Right lung (tissue), 5 donors: ENCODE results near the gene NUDT4. TPM values are rescaled to one million over a fixed set of nuclear protein-coding genes. Genes with fewer than 3 reads are reported as not detected.

Source experiments
- DNase-seq, 2 donors: peaks; one replicate each; pipeline ENCODE4 v3.0.0-alpha.2; 2013
- polyA plus RNA-seq, 5 donors: library from polyadenylated mRNA; unstranded; fragments of 120-200 nt; gene quantifications; one replicate each; pipeline versions ENCODE4 v1.2.1 to v1.2.3, GENCODE V29; 2013; ENCODE audit warnings: inconsistent platforms in 1 of 5, low replicate concordance in 1 of 5; ENCODE audit not compliant: insufficient read length in 5 of 5, insufficient read depth in 1 of 5

NUDT4 gene
- polyA plus RNA-seq, 5 donors = 99.7 to 136 (median 116) TPM

- DNase-seq = no peak
Observed at GRCh38 chr12:93451423-93452158, 73.9 kb downstream of the NUDT4 start.

DNA sequence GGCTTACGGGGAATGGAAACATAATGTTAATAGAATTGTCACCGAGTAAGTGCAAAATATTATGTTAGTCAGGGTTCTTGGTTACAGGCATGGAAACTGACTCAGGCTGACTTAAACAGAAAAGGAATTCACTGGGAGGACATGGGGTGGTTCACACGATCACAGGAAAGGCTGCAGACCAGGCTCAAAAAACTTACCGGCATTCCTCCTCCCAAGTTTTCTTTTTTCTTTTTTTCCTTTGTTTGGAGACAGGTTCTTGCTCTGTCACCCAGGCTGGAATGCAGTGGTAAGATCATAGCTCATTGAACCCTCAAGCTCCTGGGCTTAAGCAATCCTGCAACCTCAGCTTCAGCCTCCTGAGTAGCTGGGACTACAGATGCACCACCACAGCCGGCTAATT, 75.9 kb downstream of the NUDT4 start:
- no peak for DNase-seq

- no peak for DNase-seq
Observed at GRCh38 chr12:93456077-93456476, 78.4 kb downstream of the NUDT4 start.

Other genes with a start within 250 kb of the NUDT4 start
- gene UBE2N, start 64.0 kb downstream of the NUDT4 start, polyA plus RNA-seq = 100 to 1,000 TPM; 131 to 167 (median 142) TPM
- gene MRPL42, start 89.6 kb downstream of the NUDT4 start, polyA plus RNA-seq = 10 to 100 TPM; 52.5 to 69.7 (median 67.2) TPM
- gene SOCS2, start 194.8 kb downstream of the NUDT4 start, polyA plus RNA-seq = 10 to 100 TPM; 27.0 to 40.7 (median 35.2) TPM